ENCODE data around the gene MFSD2B.

DNA sequence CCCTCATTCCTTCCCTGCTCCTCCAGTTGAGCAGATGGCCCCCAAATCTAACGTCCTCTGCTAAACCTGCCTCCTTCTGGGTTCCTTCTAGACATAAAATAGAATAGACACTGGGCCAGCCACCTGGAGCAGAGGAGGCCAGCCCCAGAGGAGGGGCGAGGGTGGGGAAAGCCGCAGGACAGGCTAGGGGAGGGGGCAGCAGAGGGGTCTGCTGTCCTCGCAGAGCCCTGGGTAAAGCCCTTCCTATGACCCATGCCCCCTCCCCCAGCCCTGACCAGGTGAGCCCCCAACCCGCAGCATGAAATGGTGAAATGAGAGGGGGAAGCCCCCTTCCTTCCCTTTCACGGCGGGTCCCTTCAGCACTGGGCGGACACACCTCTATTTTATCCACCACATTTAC lies 7.8 kb downstream of the MFSD2B start:
- no peak for TF ChIP-seq EZH2 (IDR thresholded peaks at IDR 0.05)
- no peak for TF ChIP-seq CTCF (IDR thresholded peaks at IDR 0.05 in 2 of 3, conservative IDR thresholded peaks at IDR 0.05 in 1 of 3; ENCODE audit: borderline replicate concordance in 1 of 3, insufficient read depth in 1 of 3, low read depth in 2 of 3, low read length in 2 of 3)
- no peak for TF ChIP-seq ZBTB33 (IDR thresholded peaks at IDR 0.05; ENCODE audit: extremely low read depth, insufficient replicate concordance, low read length)
- no peak for TF ChIP-seq POLR2AphosphoS5 (IDR thresholded peaks at IDR 0.05; ENCODE audit: low read depth, low read length)
- TF ChIP-seq ZFX (IDR thresholded peaks at IDR 0.05), result no peak
- no peak for TF ChIP-seq REST (IDR thresholded peaks at IDR 0.05; ENCODE audit: low read depth)
- TF ChIP-seq CEBPB (IDR thresholded peaks at IDR 0.05; ENCODE audit: low read depth), result no peak
- TF ChIP-seq RAD21 (IDR thresholded peaks at IDR 0.05; ENCODE audit: low read depth), result no peak
- TF ChIP-seq POLR2A (IDR thresholded peaks at IDR 0.05; ENCODE audit: borderline replicate concordance, extremely low read depth, insufficient read depth, insufficient read length), result no peak
- no peak for TF ChIP-seq YY1 (IDR thresholded peaks at IDR 0.05; ENCODE audit: extremely low read depth, insufficient replicate concordance, low read depth, low read length)

All from HCT116 (cell line).